PC-9 (cell line): ENCODE data around the gene CC2D1B.

Experiments used
- CTCF ChIP-seq: fragments of 200-600 bp; sonication (generic); conservative IDR thresholded peaks from 2 replicates; pipeline ENCODE4 v1.6.1; 2017; ENCODE audit warnings: mixed run types, antibody characterized with exemption, mild to moderate bottlenecking, moderate library complexity
- EZH2 ChIP-seq: fragments of 200-600 bp; sonication (generic); IDR thresholded peaks from 2 replicates; pipeline ENCODE4 v1.8.0; 2017; ENCODE audit warnings: antibody characterized with exemption, low read depth

GRCh38 chr1:52400131-52400530 lies 34.1 kb upstream of the CC2D1B start:
- no peak for TF ChIP-seq CTCF
- no peak for TF ChIP-seq EZH2
